H9 (cell line): ENCODE measurements around the gene CCDC116. TPM values are rescaled to one million over a fixed set of nuclear protein-coding genes. Genes with fewer than 3 reads are reported as not detected.

Source experiments
- DNase-seq: peaks from one replicate; pipeline ENCODE4 v3.0.0-alpha.2; 2017
- H2AFZ ChIP-seq: one replicate; pipeline ENCODE4 v1.6.1; 2013; ENCODE audit warnings: mild to moderate bottlenecking, low read length, control low read depth, moderate library complexity
- H2AK5ac ChIP-seq: 2 replicates; pipeline ENCODE4 v1.6.1; 2013; ENCODE audit warnings: low read length, control low read depth, mixed read lengths; ENCODE audit not compliant: insufficient read length
- H2BK120ac ChIP-seq: one replicate; pipeline ENCODE4 v1.6.1; 2013; ENCODE audit warnings: low read depth, mild to moderate bottlenecking, low read length, control low read depth, inconsistent platforms; ENCODE audit not compliant: poor library complexity, severe bottlenecking
- H2BK12ac ChIP-seq: 2 replicates; pipeline ENCODE4 v1.6.1; 2013; ENCODE audit warnings: low read length, control low read depth, mixed read lengths, low read depth; ENCODE audit not compliant: insufficient read length
- H2BK15ac ChIP-seq: 2 replicates; pipeline ENCODE4 v1.6.1; 2013; ENCODE audit warnings: low read depth, low read length, control low read depth
- H2BK20ac ChIP-seq: one replicate; pipeline ENCODE4 v1.6.1; 2013; ENCODE audit warnings: low read depth, mild to moderate bottlenecking, low read length, control low read depth, inconsistent platforms; ENCODE audit not compliant: poor library complexity, severe bottlenecking
- H2BK5ac ChIP-seq: 2 replicates; pipeline ENCODE4 v1.6.1; 2013; ENCODE audit warnings: low read length, control low read depth, mixed read lengths; ENCODE audit not compliant: insufficient read length
- H3K14ac ChIP-seq: 2 replicates; pipeline ENCODE4 v1.6.1; 2013; ENCODE audit warnings: low read length, control low read depth; ENCODE audit not compliant: insufficient read depth
- H3K18ac ChIP-seq: 2 replicates; pipeline ENCODE4 v1.6.1; 2013; ENCODE audit warnings: low read depth, mild to moderate bottlenecking, mixed read lengths, low read length, control low read depth; ENCODE audit not compliant: insufficient read length
- H3K23ac ChIP-seq: 2 replicates; pipeline ENCODE4 v1.6.1; 2013; ENCODE audit warnings: low read length, control low read depth, mixed read lengths, low read depth; ENCODE audit not compliant: insufficient read length
- H3K23me2 ChIP-seq: 2 replicates; pipeline ENCODE4 v1.6.1; 2013; ENCODE audit warnings: low read depth, mild to moderate bottlenecking, mixed read lengths, low read length, control low read depth; ENCODE audit not compliant: insufficient read length, poor library complexity, severe bottlenecking
- H3K27ac ChIP-seq: 2 replicates; pipeline ENCODE4 v1.5.1; 2013; ENCODE audit warnings: low read length, control low read depth, mixed read lengths, low read depth; ENCODE audit not compliant: insufficient read length
- H3K27me3 ChIP-seq: 2 replicates; pipeline ENCODE4 v1.6.1; 2013; ENCODE audit warnings: low read length, control low read depth, inconsistent platforms; ENCODE audit not compliant: insufficient read depth
- H3K4ac ChIP-seq: 2 replicates; pipeline ENCODE4 v1.6.1; 2013; ENCODE audit warnings: low read depth, mild to moderate bottlenecking, control low read depth, inconsistent platforms, low read length, moderate library complexity
- H3K4me1 ChIP-seq: 2 replicates; pipeline ENCODE4 v1.6.1; 2013; ENCODE audit warnings: low read length, control low read depth, inconsistent platforms; ENCODE audit not compliant: insufficient read depth
- H3K4me2 ChIP-seq: 2 replicates; pipeline ENCODE4 v1.6.1; 2013; ENCODE audit warnings: low read length, control low read depth, mixed read lengths; ENCODE audit not compliant: insufficient read length, insufficient read depth
- H3K56ac ChIP-seq: 2 replicates; pipeline ENCODE4 v1.6.1; 2013; ENCODE audit warnings: low read depth, mild to moderate bottlenecking, mixed read lengths, low read length, control low read depth; ENCODE audit not compliant: insufficient read length
- H3K79me1 ChIP-seq: 2 replicates; pipeline ENCODE4 v1.6.1; 2013; ENCODE audit warnings: low read depth, mild to moderate bottlenecking, moderate library complexity, low read length, control low read depth, inconsistent platforms; ENCODE audit not compliant: insufficient read depth, poor library complexity, severe bottlenecking
- H3K79me2 ChIP-seq: 2 replicates; pipeline ENCODE4 v1.6.1; 2013; ENCODE audit warnings: low read length, control low read depth, inconsistent platforms; ENCODE audit not compliant: insufficient read depth
- H3K9ac ChIP-seq: 2 replicates; pipeline ENCODE4 v1.6.1; 2013; ENCODE audit warnings: low read length, control low read depth, mixed read lengths; ENCODE audit not compliant: insufficient read length; ENCODE audit errors: extremely low read depth
- H3K9me3 ChIP-seq: one replicate; pipeline ENCODE4 v1.6.1; 2013; ENCODE audit warnings: low read depth, low read length, inconsistent platforms; ENCODE audit not compliant: control insufficient read depth
- H3T11ph ChIP-seq: one replicate; pipeline ENCODE4 v1.6.1; 2013; ENCODE audit warnings: mild to moderate bottlenecking, low read length, control low read depth, inconsistent platforms
- H4K20me1 ChIP-seq: one replicate; pipeline ENCODE4 v1.6.1; 2013; ENCODE audit not compliant: control insufficient read depth, insufficient read length, insufficient read depth
- H4K5ac ChIP-seq: 2 replicates; pipeline ENCODE4 v1.6.1; 2013; ENCODE audit warnings: low read depth, mild to moderate bottlenecking, mixed read lengths, low read length, control low read depth; ENCODE audit not compliant: insufficient read length
- H4K8ac ChIP-seq: replicated peaks from 2 replicates; pipeline ENCODE4 v1.6.1; 2013; ENCODE audit warnings: low read length, control low read depth, mixed read lengths, low read depth; ENCODE audit not compliant: insufficient read length
- H4K91ac ChIP-seq: 2 replicates; pipeline ENCODE4 v1.6.1; 2013; ENCODE audit warnings: low read depth, mild to moderate bottlenecking, moderate library complexity, mixed read lengths, low read length, control low read depth; ENCODE audit not compliant: insufficient read length
- H3K27ac Mint-ChIP-seq, 3 experiments: 2 replicates in 2 of 3; 3 replicates in 1 of 3; pipeline ENCODE4 v1.8.0; 2020 to 2021; ENCODE audit warnings: mixed read lengths in 3 of 3, mild to moderate bottlenecking in 1 of 3, moderate library complexity in 1 of 3
- H3K27me3 Mint-ChIP-seq: 2 replicates; pipeline ENCODE4 v1.8.0; 2021; ENCODE audit warnings: low read depth, mild to moderate bottlenecking, moderate library complexity, mixed read lengths
- H3K36me3 Mint-ChIP-seq, 3 experiments: 2 replicates in 2 of 3; 3 replicates in 1 of 3; pipeline ENCODE4 v1.8.0; 2020 to 2021; ENCODE audit warnings: low read depth in 3 of 3, mixed read lengths in 3 of 3; ENCODE audit not compliant: insufficient read depth in 1 of 3
- H3K4me1 Mint-ChIP-seq, 2 experiments: 2 replicates each; pipeline ENCODE4 v1.8.0; 2020; ENCODE audit warnings: mixed read lengths in 2 of 2
- H3K4me3 Mint-ChIP-seq, 2 experiments: 2 replicates in 1 of 2; 3 replicates in 1 of 2; pipeline ENCODE4 v1.8.0; 2020 to 2021; ENCODE audit warnings: mild to moderate bottlenecking in 2 of 2, mixed read lengths in 2 of 2, moderate library complexity in 1 of 2
- H3K9me3 Mint-ChIP-seq, 2 experiments: 2 replicates in 1 of 2; 3 replicates in 1 of 2; pipeline ENCODE4 v1.8.0; 2020; ENCODE audit warnings: mild to moderate bottlenecking in 2 of 2, mixed read lengths in 2 of 2, moderate library complexity in 1 of 2
- CTCF ChIP-seq: fragments of 200-600 bp; sonication (generic); conservative IDR thresholded peaks from 3 replicates; pipeline ENCODE4 v1.8.0; 2021; ENCODE audit warnings: antibody characterized with exemption, mild to moderate bottlenecking
- WGBS: extraction: QIAGEN DNeasy Blood & Tissue Kit; methylation state at CpG from one replicate; pipeline ENCODE4 v1.1.7; 2013; ENCODE audit warnings: missing lambda C conversion rate, low lambda C conversion rate, mixed read lengths; ENCODE audit not compliant: insufficient read length; ENCODE audit errors: extremely low coverage; 5-methylcytosine and 5-hydroxymethylcytosine counted together
- total RNA-seq: library from RNA; stranded (reverse); gene quantifications from 2 replicates; pipeline ENCODE4 v1.2.1, GENCODE V29; 2021

Gene CCDC116
- total RNA-seq, 1 experiment from 2014 or later, result 0.63 TPM

GRCh38 chr22:21657360-21658032, 24.9 kb downstream of the CCDC116 start:
- Histone ChIP-seq H3K18ac (peak overlapping the region; percentile 51), H3K23me2 (peaks cover 11% of the 10 kb centered on the region), H4K8ac (no peak overlapping the region), H3K27me3 (no peaks in the 10 kb centered on the region), H3K4me2 (peak overlapping the region; percentile 49), H2BK12ac (no peak overlapping the region), H2BK20ac (no peak overlapping the region), H3K23ac (no peak overlapping the region), H2AK5ac (no peak overlapping the region), H2BK15ac (no peak overlapping the region), H3K56ac (no peak overlapping the region), H3K9ac (no peak overlapping the region), H3K27ac (no peak overlapping the region), H3K79me1 (no peaks in the 10 kb centered on the region), H2AFZ (no peak overlapping the region), H4K5ac (no peak overlapping the region), H2BK5ac (no peak overlapping the region), H4K91ac (no peak overlapping the region), H3K4ac (no peak overlapping the region), H3K14ac (0 out of 2 replicates have a peak overlapping the region, but pooled peaks have one; percentile 36), H3K79me2 (no peaks in the 10 kb centered on the region), H3K4me1 (peaks cover 4% of the 10 kb centered on the region; the same call in 1 of the 2 replicates), H3K9me3 (no peaks in the 10 kb centered on the region), H3T11ph (no peak overlapping the region), H2BK120ac (no peak overlapping the region), H4K20me1 (no peaks in the 10 kb centered on the region)
- TF ChIP-seq CTCF, result peak; percentile 37; the same call in 1 of the 3 replicates
- H3K9me3 Mint-ChIP-seq, result no peaks in the 10 kb centered on the region
- peak overlapping the region; percentile 74 to 89 for H3K4me3 Mint-ChIP-seq
- H3K4me1 Mint-ChIP-seq, result peaks cover 16 to 18% of the 10 kb centered on the region in 2 experiments
- H3K27ac Mint-ChIP-seq, result peak overlapping the region; percentile 55 to 83 (median 82); a peak in 2 of 7 replicates
- DNase-seq, result peak; percentile 84
- H3K27me3 Mint-ChIP-seq, result peaks cover 19% of the 10 kb centered on the region
- peaks cover 6 to 22% (median 16%) of the 10 kb centered on the region in 3 experiments; a peak in 5 of 7 replicates for H3K36me3 Mint-ChIP-seq
- no CpG with 5 or more reads among the region's 79 CpGs for whole genome bisulfite sequencing
